H1 (cell line): Measurements from ENCODE around the gene TFCP2L1. TPM values are rescaled to one million over a fixed set of nuclear protein-coding genes. Genes with fewer than 3 reads are reported as not detected.

Experiments
- CTCF ChIA-PET: fragments of 300-600 bp; sonication (Branson Sonifier 250); formaldehyde crosslinking; loops from one replicate; lab custom pipeline; 2021; ENCODE audit not compliant: partially characterized antibody; lab: Charles Lee
- POLR2A ChIA-PET: fragments of 300-600 bp; sonication (Branson Sonifier 250); formaldehyde crosslinking; loops from one replicate; lab custom pipeline; 2021; ENCODE audit warnings: inconsistent platforms; ENCODE audit not compliant: partially characterized antibody; lab: Charles Lee
- DNase-seq, 2 experiments: peaks; one replicate each; pipeline versions ENCODE4 v3.0.0 to v3.0.0-alpha.2; 2010 to 2022; ENCODE audit warnings: low spot score in 2 of 2, low read depth in 1 of 2, mixed read lengths in 1 of 2
- FAIRE-seq: peaks from 2 replicates; lab custom pipeline; 2011; peaks lifted over from hg19 to GRCh38; lab: Jason Lieb, UNC
- H2AFZ ChIP-seq: 2 replicates; pipeline ENCODE4 v1.8.1; 2012; ENCODE audit warnings: low read length, inconsistent platforms
- H2AK5ac ChIP-seq: 2 replicates; pipeline ENCODE4 v1.6.1; 2013; ENCODE audit warnings: low read depth, low read length
- H2BK120ac ChIP-seq: replicated peaks from 2 replicates; pipeline ENCODE3; 2013; ENCODE audit warnings: low read depth, low read length, inconsistent platforms
- H2BK12ac ChIP-seq: 2 replicates; pipeline ENCODE4 v1.6.1; 2013; ENCODE audit warnings: low read depth, low read length
- H2BK15ac ChIP-seq: 2 replicates; pipeline ENCODE4 v1.6.1; 2013; ENCODE audit warnings: low read length
- H2BK20ac ChIP-seq: 2 replicates; pipeline ENCODE4 v1.6.1; 2013; ENCODE audit warnings: low read length
- H2BK5ac ChIP-seq: 2 replicates; pipeline ENCODE4 v1.6.1; 2013; ENCODE audit warnings: low read depth, low read length
- H3K14ac ChIP-seq: 2 replicates; pipeline ENCODE4 v1.6.1; 2013; ENCODE audit warnings: inconsistent platforms; ENCODE audit not compliant: insufficient read length
- H3K18ac ChIP-seq: 2 replicates; pipeline ENCODE4 v1.6.1; 2013; ENCODE audit warnings: low read length; ENCODE audit errors: extremely low read depth
- H3K23ac ChIP-seq: 2 replicates; pipeline ENCODE4 v1.6.1; 2013; ENCODE audit warnings: inconsistent platforms; ENCODE audit not compliant: insufficient read length
- H3K23me2 ChIP-seq: 2 replicates; pipeline ENCODE4 v1.6.1; 2013; ENCODE audit warnings: low read depth, low read length
- H3K27ac ChIP-seq: 2 replicates; pipeline ENCODE4 v1.6.1; 2011; ENCODE audit warnings: low read depth, low read length, inconsistent platforms
- H3K27me3 ChIP-seq, 4 experiments: replicated peaks in 1 of 4; 1 replicate in 1 of 4; 2 replicates in 3 of 4; pipeline versions ENCODE4 v1.6.1 to v1.8.1; 2011 to 2013; ENCODE audit warnings: low read length in 3 of 4, mild to moderate bottlenecking in 3 of 4, inconsistent platforms in 2 of 4, mixed read lengths in 2 of 4, moderate library complexity in 1 of 4; ENCODE audit not compliant: control insufficient read depth in 3 of 4, insufficient read depth in 3 of 4; ENCODE audit errors: extremely low read depth in 1 of 4
- H3K36me3 ChIP-seq, 4 experiments: 2 replicates each; pipeline versions ENCODE4 v1.6.1 to v1.8.1; 2011 to 2013; ENCODE audit warnings: mild to moderate bottlenecking in 4 of 4, low read length in 3 of 4, moderate library complexity in 2 of 4, control low read depth in 1 of 4, inconsistent platforms in 1 of 4; ENCODE audit not compliant: insufficient read depth in 4 of 4, control insufficient read depth in 2 of 4
- H3K4ac ChIP-seq: replicated peaks from 2 replicates; pipeline ENCODE3; 2013; ENCODE audit warnings: low read length, low read depth, mixed read lengths, inconsistent platforms; ENCODE audit not compliant: insufficient read length
- H3K4me1 ChIP-seq, 4 experiments: replicated peaks in 1 of 4; 1 replicate in 1 of 4; 2 replicates in 3 of 4; pipeline versions ENCODE4 v1.6.1 to v1.8.1; 2011 to 2013; ENCODE audit warnings: low read length in 3 of 4, inconsistent platforms in 2 of 4, mixed read lengths in 1 of 4; ENCODE audit not compliant: insufficient read depth in 4 of 4, control insufficient read depth in 3 of 4
- H3K4me2 ChIP-seq, 2 experiments: 2 replicates each; pipeline versions ENCODE4 v1.6.1 to v1.8.1; 2011 to 2013; ENCODE audit warnings: low read depth in 2 of 2, low read length in 2 of 2, control low read depth in 1 of 2, inconsistent platforms in 1 of 2, mild to moderate bottlenecking in 1 of 2; ENCODE audit not compliant: insufficient read depth in 1 of 2
- H3K4me3 ChIP-seq, 4 experiments: fragments of 200-600, 300-600 bp in 1 of 4; sonication (generic), shearing (Covaris generic), sonication (Bioruptor Twin) in 1 of 4; 2 replicates each; pipeline versions ENCODE4 v1.5.1 to v1.8.1; 2011 to 2016; ENCODE audit warnings: low read length in 4 of 4, low read depth in 3 of 4, control low read depth in 2 of 4, inconsistent platforms in 2 of 4, mild to moderate bottlenecking in 2 of 4, mixed read lengths in 1 of 4, moderate library complexity in 1 of 4; ENCODE audit not compliant: insufficient read depth in 2 of 4; ENCODE audit errors: extremely low read depth in 1 of 4
- H3K56ac ChIP-seq: replicated peaks from 2 replicates; pipeline ENCODE3; 2013; ENCODE audit warnings: low read depth, mild to moderate bottlenecking, mixed read lengths, low read length, inconsistent platforms; ENCODE audit not compliant: insufficient read length
- H3K79me1 ChIP-seq: 2 replicates; pipeline ENCODE4 v1.6.1; 2013; ENCODE audit warnings: low read depth, low read length, control low read depth
- H3K79me2 ChIP-seq, 2 experiments: 2 replicates each; pipeline versions ENCODE4 v1.6.1 to v1.8.1; 2012 to 2013; ENCODE audit warnings: low read length in 2 of 2, mild to moderate bottlenecking in 2 of 2, inconsistent platforms in 1 of 2; ENCODE audit not compliant: insufficient read depth in 2 of 2, control insufficient read depth in 1 of 2
- H3K9ac ChIP-seq, 4 experiments: replicated peaks in 1 of 4; 1 replicate in 1 of 4; 2 replicates in 3 of 4; pipeline versions ENCODE4 v1.6.1 to v1.8.1; 2011 to 2013; ENCODE audit warnings: low read depth in 3 of 4, low read length in 3 of 4, control low read depth in 2 of 4, mild to moderate bottlenecking in 2 of 4, moderate library complexity in 2 of 4, inconsistent platforms in 1 of 4; ENCODE audit errors: extremely low read depth in 1 of 4
- H3K9me3 ChIP-seq, 2 experiments: 2 replicates each; pipeline versions ENCODE4 v1.6.1 to v1.8.1; 2012 to 2013; ENCODE audit warnings: mild to moderate bottlenecking in 2 of 2, moderate library complexity in 2 of 2, control low read depth in 1 of 2, inconsistent platforms in 1 of 2, low read depth in 1 of 2, low read length in 1 of 2, mixed read lengths in 1 of 2; ENCODE audit not compliant: insufficient read depth in 2 of 2
- H4K20me1 ChIP-seq, 2 experiments: replicated peaks in 1 of 2; 2 replicates each; pipeline versions ENCODE3 to v1.8.1; 2011 to 2013; ENCODE audit warnings: inconsistent platforms in 2 of 2, low read length in 2 of 2, mild to moderate bottlenecking in 1 of 2; ENCODE audit not compliant: insufficient read depth in 2 of 2, control insufficient read depth in 1 of 2
- H4K5ac ChIP-seq: 2 replicates; pipeline ENCODE4 v1.6.1; 2013; ENCODE audit warnings: low read length, low read depth, mixed read lengths, inconsistent platforms; ENCODE audit not compliant: insufficient read length
- H4K8ac ChIP-seq: 2 replicates; pipeline ENCODE4 v1.8.0; 2013; ENCODE audit warnings: mild to moderate bottlenecking, moderate library complexity, low read length, inconsistent platforms; ENCODE audit not compliant: insufficient read depth; ENCODE audit errors: extremely low read depth
- H4K91ac ChIP-seq: replicated peaks from 2 replicates; pipeline ENCODE3; 2013; ENCODE audit warnings: low read length, mixed read lengths, inconsistent platforms; ENCODE audit not compliant: insufficient read length
- E2F6 ChIP-seq: IDR thresholded peaks from 2 replicates; pipeline ENCODE4 v1.6.1; 2012; ENCODE audit warnings: inconsistent platforms
- HDAC2 ChIP-seq, 2 experiments: fragments of 300-600 bp in 1 of 2; sonication (generic) in 1 of 2; IDR thresholded peaks; 2 replicates each; pipeline ENCODE4 v1.6.1; 2011 to 2012; ENCODE audit warnings: low read depth in 2 of 2, low read length in 2 of 2, mild to moderate bottlenecking in 2 of 2, moderate library complexity in 2 of 2, borderline replicate concordance in 1 of 2, inconsistent platforms in 1 of 2
- JUN ChIP-seq: IDR thresholded peaks from 2 replicates; pipeline ENCODE4 v1.6.1; 2011; ENCODE audit warnings: low read depth, mild to moderate bottlenecking, improper control_type of control experiment, low read length
- SIX5 ChIP-seq: IDR thresholded peaks from 2 replicates; pipeline ENCODE4 v1.6.1; 2011; ENCODE audit warnings: mild to moderate bottlenecking, low read depth, low read length
- WGBS, 2 experiments: shearing (Covaris generic) in 1 of 2; methylation state at CpG; one replicate each; pipeline versions ENCODE4 v1.1.6 to v1.1.7; 2013 to 2015; ENCODE audit warnings: low lambda C conversion rate in 2 of 2, mixed read lengths in 2 of 2, inconsistent platforms in 1 of 2, low coverage in 1 of 2, missing lambda C conversion rate in 1 of 2; ENCODE audit not compliant: insufficient replicate concordance in 2 of 2, insufficient coverage in 1 of 2, insufficient read length in 1 of 2; ENCODE audit errors: extremely low coverage in 1 of 2, missing lambda C conversion rate in 1 of 2; 5-methylcytosine and 5-hydroxymethylcytosine counted together
- polyA plus RNA-seq, 7 experiments: library from polyadenylated mRNA; depleted of rRNA in 3 of 7; stranded (reverse) in 5 of 7; unstranded in 2 of 7; fragments of >200 nt in 5 of 7; fragments of 200-250 nt in 2 of 7; gene quantifications; 1 replicate in 5 of 7; 2 replicates in 1 of 7; 4 replicates in 1 of 7; pipeline versions ENCODE4 v1.2.1 to v1.2.3, GENCODE V29; 2011 to 2013; ENCODE audit warnings: missing spikeins in 2 of 7, mixed read lengths in 2 of 7
- total RNA-seq: library from RNA; stranded (reverse); fragmentation: NEBNext Ultra II Directional; extraction: Animal tissue kit (Norgen Biotek cat#: 25700); gene quantifications from 2 replicates; pipeline ENCODE4 v1.2.1, GENCODE V29; 2021

TFCP2L1 gene
- total and polyA plus RNA-seq, 2 of the 8 experiments (the other 6 are each of a cell fraction or from before 2014, with no cell fraction given) = 1.5 to 3.8 TPM

- H3K4me1 ChIP-seq = no peaks in the 10 kb centered on the region
- H3K27me3 ChIP-seq = no peaks in the 10 kb centered on the region; a peak in 1 of 7 replicates
- H4K8ac ChIP-seq = no peak overlapping the region
- H3K14ac ChIP-seq = no peak overlapping the region
- H3K4me3 ChIP-seq = no peak overlapping the region
- H3K4ac ChIP-seq = no peak overlapping the region
- H4K20me1 ChIP-seq = no peaks in the 10 kb centered on the region
- H3K9me3 ChIP-seq = no peaks in the 10 kb centered on the region
- no peak overlapping the region; the same call in 1 of the 2 replicates for H3K18ac ChIP-seq
- no peak overlapping the region for H3K4me2 ChIP-seq
- H2AK5ac ChIP-seq = no peak overlapping the region
- no peak overlapping the region for H2AFZ ChIP-seq
- H3K79me2 ChIP-seq = no peaks in the 10 kb centered on the region
- H3K9ac ChIP-seq = no peak overlapping the region
- no peak for FAIRE-seq
- H2BK20ac ChIP-seq = no peak overlapping the region
- WGBS, 2 experiments = 82% methylated on average over 14 of the region's 14 CpGs; no CpG with 5 or more reads in 1 of the 2 experiments
- H4K5ac ChIP-seq = no peak overlapping the region
- POLR2A ChIA-PET = interaction anchor here (0.8 kb wide), 1 partner anchor 548 kb away, joined by 4 read pairs; no protein-coding TSS in a partner anchor
- H3K79me1 ChIP-seq = no peaks in the 10 kb centered on the region; the same call in 1 of the 2 replicates
- no peak for DNase-seq
- CTCF ChIA-PET = interaction anchor here (1.3 to 3.0 kb wide), 6 partner anchors 36 to 196 kb away, joined by 3 to 17 read pairs (median 6); no protein-coding TSS in a partner anchor
- no peaks in the 10 kb centered on the region for H3K23me2 ChIP-seq
- no peak overlapping the region for H2BK120ac ChIP-seq
- no peak overlapping the region for H3K56ac ChIP-seq
- no peak overlapping the region for H2BK12ac ChIP-seq
- no peak overlapping the region for H2BK5ac ChIP-seq
- no peak overlapping the region for H3K23ac ChIP-seq
- no peak overlapping the region for H4K91ac ChIP-seq
- no peak overlapping the region for H2BK15ac ChIP-seq
- H3K36me3 ChIP-seq = no peaks in the 10 kb centered on the region
- no peak overlapping the region for H3K27ac ChIP-seq
- no peak for TF ChIP-seq HDAC2 (IDR thresholded peaks at IDR 0.05; ENCODE audit: borderline replicate concordance in 1 of 2, low read depth in 2 of 2, low read length in 2 of 2)
- no peak for TF ChIP-seq SIX5
- no peak for TF ChIP-seq E2F6
- no peak for TF ChIP-seq JUN
Measured at GRCh38 chr2:121293450-121294325, 8.7 kb upstream of the TFCP2L1 start.
